ENCODE measurements around the gene MED25. TPM values are rescaled to one million over a fixed set of nuclear protein-coding genes. Genes with fewer than 3 reads are reported as not detected.
A peak's percentile ranks its signal among the peaks of the same experiment; 100 is the strongest.

Gene MED25
- total and polyA plus RNA-seq, 2 donors = 7.6 to 48.0 TPM

GRCh38 chr19:49779731-49780555 lies 38.1 kb upstream of the MED25 start:
- Histone ChIP-seq H3K4me3 (ENCODE audit: low read length in 2 of 2) (no peak overlapping the region), H3K4me1 (ENCODE audit: control insufficient read depth in 2 of 2, insufficient read depth in 2 of 2, low read length in 2 of 2) (no peaks in the 10 kb centered on the region), H3K27ac (ENCODE audit: low read depth in 1 of 2, low read length in 1 of 2) (no peak overlapping the region), H3K27me3 (ENCODE audit: control insufficient read depth in 2 of 2, insufficient read depth in 1 of 2, low read length in 1 of 2) (no peaks in the 10 kb centered on the region), H3K9me3 (ENCODE audit: control insufficient read depth in 2 of 2, insufficient read depth in 1 of 2, low read length in 1 of 2) (peaks cover 0 to 4% of the 10 kb centered on the region in 2 donors), H3K36me3 (ENCODE audit: control insufficient read depth in 2 of 2, insufficient read depth in 2 of 2, low read length in 1 of 2) (peaks cover 26 to 42% of the 10 kb centered on the region in 2 donors)
- 92% methylated on average over 11 of the region's 11 CpGs for whole genome bisulfite sequencing
- DNase-seq (ENCODE audit: low read depth in 6 of 9, low spot score in 9 of 9) = no peak

- 97% methylated on average over 8 of the region's 8 CpGs for WGBS
- DNase-seq (ENCODE audit: low read depth in 6 of 9, low spot score in 9 of 9) = no peak
- peaks cover 25 to 46% of the 10 kb centered on the region in 2 donors for H3K36me3 ChIP-seq (ENCODE audit: control insufficient read depth in 2 of 2, insufficient read depth in 2 of 2, low read length in 1 of 2)
- H3K27ac ChIP-seq (ENCODE audit: low read depth in 1 of 2, low read length in 1 of 2) = no peak overlapping the region
- H3K4me1 ChIP-seq (ENCODE audit: control insufficient read depth in 2 of 2, insufficient read depth in 2 of 2, low read length in 2 of 2) = no peaks in the 10 kb centered on the region
- no peaks in the 10 kb centered on the region for H3K27me3 ChIP-seq (ENCODE audit: control insufficient read depth in 2 of 2, insufficient read depth in 1 of 2, low read length in 1 of 2)
- H3K9me3 ChIP-seq (ENCODE audit: control insufficient read depth in 2 of 2, insufficient read depth in 1 of 2, low read length in 1 of 2) = peaks cover 0 to 4% of the 10 kb centered on the region in 2 donors
- H3K4me3 ChIP-seq (ENCODE audit: low read length in 2 of 2) = no peak overlapping the region
Observed at GRCh38 chr19:49780861-49781260, 37.2 kb upstream of the MED25 start.

GRCh38 chr19:49781394-49781793 lies 36.7 kb upstream of the MED25 start:
- H3K27ac ChIP-seq (ENCODE audit: low read depth in 1 of 2, low read length in 1 of 2) = no peak overlapping the region
- no peaks in the 10 kb centered on the region for H3K27me3 ChIP-seq (ENCODE audit: control insufficient read depth in 2 of 2, insufficient read depth in 1 of 2, low read length in 1 of 2)
- peaks cover 24 to 40% of the 10 kb centered on the region in 2 donors for H3K36me3 ChIP-seq (ENCODE audit: control insufficient read depth in 2 of 2, insufficient read depth in 2 of 2, low read length in 1 of 2)
- H3K9me3 ChIP-seq (ENCODE audit: control insufficient read depth in 2 of 2, insufficient read depth in 1 of 2, low read length in 1 of 2) = peaks cover 0 to 4% of the 10 kb centered on the region in 2 donors
- WGBS = 96% methylated on average over 7 of the region's 7 CpGs
- H3K4me1 ChIP-seq (ENCODE audit: control insufficient read depth in 2 of 2, insufficient read depth in 2 of 2, low read length in 2 of 2) = no peaks in the 10 kb centered on the region
- DNase-seq (ENCODE audit: low read depth in 6 of 9, low spot score in 9 of 9) = no peak
- no peak overlapping the region for H3K4me3 ChIP-seq (ENCODE audit: low read length in 2 of 2)

- Histone ChIP-seq H3K4me1 (ENCODE audit: control insufficient read depth in 2 of 2, insufficient read depth in 2 of 2, low read length in 2 of 2) (no peaks in the 10 kb centered on the region), H3K27ac (ENCODE audit: low read depth in 1 of 2, low read length in 1 of 2) (no peak overlapping the region), H3K4me3 (ENCODE audit: low read length in 2 of 2) (no peak overlapping the region), H3K9me3 (ENCODE audit: control insufficient read depth in 2 of 2, insufficient read depth in 1 of 2, low read length in 1 of 2) (peaks cover 0 to 4% of the 10 kb centered on the region in 2 donors), H3K27me3 (ENCODE audit: control insufficient read depth in 2 of 2, insufficient read depth in 1 of 2, low read length in 1 of 2) (no peaks in the 10 kb centered on the region), H3K36me3 (ENCODE audit: control insufficient read depth in 2 of 2, insufficient read depth in 2 of 2, low read length in 1 of 2) (peaks cover 24 to 47% of the 10 kb centered on the region in 2 donors)
- WGBS = 97% methylated on average over 18 of the region's 18 CpGs
- no peak for DNase-seq (ENCODE audit: low read depth in 6 of 9, low spot score in 9 of 9)
Observed at GRCh38 chr19:49782515-49782914, 35.6 kb upstream of the MED25 start.

- Histone ChIP-seq H3K27me3 (ENCODE audit: control insufficient read depth in 2 of 2, insufficient read depth in 1 of 2, low read length in 1 of 2) (no peaks in the 10 kb centered on the region), H3K36me3 (ENCODE audit: control insufficient read depth in 2 of 2, insufficient read depth in 2 of 2, low read length in 1 of 2) (peaks cover 47 to 79% of the 10 kb centered on the region in 2 donors), H3K27ac (ENCODE audit: low read depth in 1 of 2, low read length in 1 of 2) (no peak overlapping the region), H3K4me1 (ENCODE audit: control insufficient read depth in 2 of 2, insufficient read depth in 2 of 2, low read length in 2 of 2) (no peaks in the 10 kb centered on the region), H3K4me3 (ENCODE audit: low read length in 2 of 2) (no peak overlapping the region), H3K9me3 (ENCODE audit: control insufficient read depth in 2 of 2, insufficient read depth in 1 of 2, low read length in 1 of 2) (peaks cover 0 to 4% of the 10 kb centered on the region in 2 donors)
- no peak for DNase-seq (ENCODE audit: low read depth in 6 of 9, low spot score in 9 of 9)
- WGBS = 94% methylated on average over 9 of the region's 9 CpGs
Observed at GRCh38 chr19:49786376-49786820, 31.7 kb upstream of the MED25 start.

- Histone ChIP-seq H3K9me3 (ENCODE audit: control insufficient read depth in 2 of 2, insufficient read depth in 1 of 2, low read length in 1 of 2) (peaks cover 0 to under 1% of the 10 kb centered on the region in 2 donors), H3K4me3 (ENCODE audit: low read length in 2 of 2) (no peak overlapping the region), H3K36me3 (ENCODE audit: control insufficient read depth in 2 of 2, insufficient read depth in 2 of 2, low read length in 1 of 2) (peaks cover 47 to 79% of the 10 kb centered on the region in 2 donors), H3K27ac (ENCODE audit: low read depth in 1 of 2, low read length in 1 of 2) (no peak overlapping the region), H3K4me1 (ENCODE audit: control insufficient read depth in 2 of 2, insufficient read depth in 2 of 2, low read length in 2 of 2) (no peaks in the 10 kb centered on the region), H3K27me3 (ENCODE audit: control insufficient read depth in 2 of 2, insufficient read depth in 1 of 2, low read length in 1 of 2) (no peaks in the 10 kb centered on the region)
- no peak for DNase-seq (ENCODE audit: low read depth in 6 of 9, low spot score in 9 of 9)
- 97% methylated on average over 5 of the region's 5 CpGs for WGBS
Observed at GRCh38 chr19:49787746-49788145, 30.3 kb upstream of the MED25 start.

GRCh38 chr19:49788857-49789256 lies 29.2 kb upstream of the MED25 start:
- Histone ChIP-seq H3K9me3 (ENCODE audit: control insufficient read depth in 2 of 2, insufficient read depth in 1 of 2, low read length in 1 of 2) (no peaks in the 10 kb centered on the region), H3K4me1 (ENCODE audit: control insufficient read depth in 2 of 2, insufficient read depth in 2 of 2, low read length in 2 of 2) (no peaks in the 10 kb centered on the region), H3K4me3 (ENCODE audit: low read length in 2 of 2) (no peak overlapping the region), H3K36me3 (ENCODE audit: control insufficient read depth in 2 of 2, insufficient read depth in 2 of 2, low read length in 1 of 2) (peaks cover 45 to 78% of the 10 kb centered on the region in 2 donors), H3K27ac (ENCODE audit: low read depth in 1 of 2, low read length in 1 of 2) (peak overlapping the region in 1 of 2 donors; percentile 26), H3K27me3 (ENCODE audit: control insufficient read depth in 2 of 2, insufficient read depth in 1 of 2, low read length in 1 of 2) (no peaks in the 10 kb centered on the region)
- DNase-seq (ENCODE audit: low read depth in 6 of 9, low spot score in 9 of 9) = no peak
- 97% methylated on average over 10 of the region's 10 CpGs for WGBS

- no peak overlapping the region for H3K4me3 ChIP-seq (ENCODE audit: low read length in 2 of 2)
- no peak for DNase-seq (ENCODE audit: low read depth in 6 of 9, low spot score in 9 of 9)
- H3K9me3 ChIP-seq (ENCODE audit: control insufficient read depth in 2 of 2, insufficient read depth in 1 of 2, low read length in 1 of 2) = no peaks in the 10 kb centered on the region
- H3K36me3 ChIP-seq (ENCODE audit: control insufficient read depth in 2 of 2, insufficient read depth in 2 of 2, low read length in 1 of 2) = peaks cover 52 to 83% of the 10 kb centered on the region in 2 donors
- WGBS = 92% methylated on average over 9 of the region's 9 CpGs
- no peak overlapping the region for H3K27ac ChIP-seq (ENCODE audit: low read depth in 1 of 2, low read length in 1 of 2)
- H3K4me1 ChIP-seq (ENCODE audit: control insufficient read depth in 2 of 2, insufficient read depth in 2 of 2, low read length in 2 of 2) = no peaks in the 10 kb centered on the region
- no peaks in the 10 kb centered on the region for H3K27me3 ChIP-seq (ENCODE audit: control insufficient read depth in 2 of 2, insufficient read depth in 1 of 2, low read length in 1 of 2)
Observed at GRCh38 chr19:49790866-49791265, 27.2 kb upstream of the MED25 start.

- H3K27me3 ChIP-seq (ENCODE audit: control insufficient read depth in 2 of 2, insufficient read depth in 1 of 2, low read length in 1 of 2) = no peaks in the 10 kb centered on the region
- H3K4me1 ChIP-seq (ENCODE audit: control insufficient read depth in 2 of 2, insufficient read depth in 2 of 2, low read length in 2 of 2) = no peaks in the 10 kb centered on the region
- H3K9me3 ChIP-seq (ENCODE audit: control insufficient read depth in 2 of 2, insufficient read depth in 1 of 2, low read length in 1 of 2) = peaks cover 0 to 2% of the 10 kb centered on the region in 2 donors
- H3K4me3 ChIP-seq (ENCODE audit: low read length in 2 of 2) = no peak overlapping the region
- H3K36me3 ChIP-seq (ENCODE audit: control insufficient read depth in 2 of 2, insufficient read depth in 2 of 2, low read length in 1 of 2) = peaks cover 60 to 89% of the 10 kb centered on the region in 2 donors
- no peak overlapping the region for H3K27ac ChIP-seq (ENCODE audit: low read depth in 1 of 2, low read length in 1 of 2)
- DNase-seq (ENCODE audit: low read depth in 6 of 9, low spot score in 9 of 9) = no peak
- 98% methylated on average over 26 of the region's 26 CpGs for WGBS
Observed at GRCh38 chr19:49791776-49792445, 26.2 kb upstream of the MED25 start.
